Stromal cell of bone marrow (primary cell): ENCODE measurements around the gene CEL.
A peak's percentile ranks its signal among the peaks of the same experiment; 100 is the strongest.
"Not testable (repeated sequence)": the region's sequence is repeated elsewhere in the genome, so short reads cannot be mapped to it uniquely, and the experiment has no call there.

Source experiments
- DNase-seq: peaks from one replicate; pipeline ENCODE4 v3.0.0-alpha.2; 2012; ENCODE audit warnings: low read depth

The CEL gene

GRCh38 chr9:133061764-133062145, at the start of gene CEL:
Gene CEL (plus strand): TSS chr9:133061981. CDS start chr9:133062003, 22 bp downstream.
- not testable (repeated sequence) for DNase-seq

- DNase-seq: no peak
These were observed 47.1 kb upstream of the CEL start for GRCh38 chr9:133014696-133015095.

- no peak for DNase-seq
These were observed 38.5 kb upstream of the CEL start for GRCh38 chr9:133023117-133023890.

GRCh38 chr9:133026426-133026825, 35.4 kb upstream of the CEL start:
- DNase-seq: no peak

GRCh38 chr9:133027134-133027533, 34.6 kb upstream of the CEL start:
- no peak for DNase-seq

GRCh38 chr9:133028221-133028620, 33.6 kb upstream of the CEL start:
- DNase-seq: no peak

- peak; percentile 3 for DNase-seq
These were observed 31.8 kb upstream of the CEL start for GRCh38 chr9:133029994-133030316.

GRCh38 chr9:133030317-133031129, 31.3 kb upstream of the CEL start, which contains the start of gene GTF3C5:
Gene GTF3C5 (plus strand): TSS chr9:133030997. CDS start chr9:133031012, 15 bp downstream.
- peak; percentile 99 for DNase-seq

- no peak for DNase-seq
These were observed 30.7 kb upstream of the CEL start for GRCh38 chr9:133031130-133031422.

- no peak for DNase-seq
These were observed 30.3 kb upstream of the CEL start for GRCh38 chr9:133031496-133031911.

- DNase-seq: no peak
These were observed 29.6 kb upstream of the CEL start for GRCh38 chr9:133032171-133032570.

GRCh38 chr9:133035669-133036068, 26.1 kb upstream of the CEL start:
- DNase-seq: no peak

- DNase-seq: no peak
These were observed 23.8 kb upstream of the CEL start for GRCh38 chr9:133037775-133038515.

- DNase-seq: not testable (repeated sequence)
These were observed 20.8 kb upstream of the CEL start for GRCh38 chr9:133040892-133041479.

- DNase-seq: no peak
These were observed 19.8 kb upstream of the CEL start for GRCh38 chr9:133041958-133042357.

GRCh38 chr9:133042676-133043075, 19.1 kb upstream of the CEL start:
- DNase-seq: no peak

- no peak for DNase-seq
These were observed 18.2 kb upstream of the CEL start for GRCh38 chr9:133043449-133044035.

GRCh38 chr9:133044125-133044524, 17.7 kb upstream of the CEL start:
- DNase-seq: no peak

GRCh38 chr9:133044661-133045060, 17.1 kb upstream of the CEL start:
- DNase-seq: no peak

GRCh38 chr9:133045132-133045531, 16.6 kb upstream of the CEL start:
- DNase-seq: no peak

- no peak for DNase-seq
These were observed 15.4 kb upstream of the CEL start for GRCh38 chr9:133046196-133046899.
